ENCODE results near the gene SPACA9. TPM values are rescaled to one million over a fixed set of nuclear protein-coding genes. Genes with fewer than 3 reads are reported as not detected.

Gene SPACA9
- total RNA-seq, result 3.6 and 4.1 TPM in 2 replicates
- long read RNA-seq, partial matches to known transcripts, result 0 of 4 reads
- long read RNA-seq, other reads (novel, unspliced or antisense), result 1 of 4 reads

DNA sequence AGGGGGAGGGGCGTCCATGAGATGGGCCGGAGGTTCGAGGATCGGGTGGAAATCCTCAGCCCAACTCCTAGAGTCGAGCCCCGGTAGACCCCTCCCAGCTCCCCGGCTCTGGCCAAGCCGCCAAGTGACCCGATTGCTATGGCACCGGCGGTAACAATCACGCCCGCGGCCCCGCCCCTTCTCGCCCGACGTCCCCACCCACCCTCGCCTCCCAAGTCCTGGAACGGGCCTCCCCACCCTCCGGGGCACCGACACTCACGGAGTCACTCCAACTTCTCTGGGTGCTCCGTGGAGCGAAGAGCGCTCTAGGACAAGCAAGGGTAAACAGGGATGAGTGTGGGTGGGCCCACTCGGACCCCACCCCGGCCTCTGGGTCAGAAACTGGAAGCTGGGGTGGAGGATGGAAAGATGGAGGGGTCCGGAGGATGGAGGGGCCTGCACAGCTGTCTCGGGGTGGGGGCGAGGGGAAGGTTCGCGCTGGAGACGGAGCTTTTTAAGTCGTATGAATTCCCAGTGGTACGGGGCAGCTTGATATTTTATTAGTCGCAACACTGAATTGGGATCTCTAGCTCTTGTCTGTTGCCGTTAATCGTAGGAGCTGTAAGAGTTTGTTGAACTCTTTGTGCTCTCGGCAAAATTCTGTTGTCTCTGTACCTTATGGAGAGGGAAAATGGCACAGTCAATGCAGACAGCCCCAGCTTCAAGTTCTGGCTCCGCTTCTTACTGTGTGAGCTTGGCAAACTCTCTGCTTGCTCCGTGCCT lies at the start of gene SPACA9:
Gene SPACA9 (plus strand): TSS at position 204 of the 762 bp plus-strand sequence. CDS start 5,050 bp downstream, outside the sequence.
- Mint-ChIP-seq H3K4me1 (peaks cover 5% of the 10 kb centered on the region), H3K27me3 (ENCODE audit: low read depth) (peaks cover 5% of the 10 kb centered on the region), H3K36me3 (ENCODE audit: low read depth) (no peaks in the 10 kb centered on the region), H3K4me3 (peak within 1 kb of the TSS; percentile 89), H3K27ac (ENCODE audit: unreplicated experiment) (peak within 1 kb of the TSS; percentile 6), H3K9me3 (no peaks in the 10 kb centered on the region)
- DNase-seq (ENCODE audit: low read depth, low spot score), result peak; percentile 31
- TF ChIP-seq, protein P1, sequence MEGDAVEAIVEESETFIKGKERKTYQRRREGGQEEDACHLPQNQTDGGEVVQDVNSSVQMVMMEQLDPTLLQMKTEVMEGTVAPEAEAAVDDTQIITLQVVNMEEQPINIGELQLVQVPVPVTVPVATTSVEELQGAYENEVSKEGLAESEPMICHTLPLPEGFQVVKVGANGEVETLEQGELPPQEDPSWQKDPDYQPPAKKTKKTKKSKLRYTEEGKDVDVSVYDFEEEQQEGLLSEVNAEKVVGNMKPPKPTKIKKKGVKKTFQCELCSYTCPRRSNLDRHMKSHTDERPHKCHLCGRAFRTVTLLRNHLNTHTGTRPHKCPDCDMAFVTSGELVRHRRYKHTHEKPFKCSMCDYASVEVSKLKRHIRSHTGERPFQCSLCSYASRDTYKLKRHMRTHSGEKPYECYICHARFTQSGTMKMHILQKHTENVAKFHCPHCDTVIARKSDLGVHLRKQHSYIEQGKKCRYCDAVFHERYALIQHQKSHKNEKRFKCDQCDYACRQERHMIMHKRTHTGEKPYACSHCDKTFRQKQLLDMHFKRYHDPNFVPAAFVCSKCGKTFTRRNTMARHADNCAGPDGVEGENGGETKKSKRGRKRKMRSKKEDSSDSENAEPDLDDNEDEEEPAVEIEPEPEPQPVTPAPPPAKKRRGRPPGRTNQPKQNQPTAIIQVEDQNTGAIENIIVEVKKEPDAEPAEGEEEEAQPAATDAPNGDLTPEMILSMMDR (conservative IDR thresholded peaks at IDR 0.05), result no peak

DNA sequence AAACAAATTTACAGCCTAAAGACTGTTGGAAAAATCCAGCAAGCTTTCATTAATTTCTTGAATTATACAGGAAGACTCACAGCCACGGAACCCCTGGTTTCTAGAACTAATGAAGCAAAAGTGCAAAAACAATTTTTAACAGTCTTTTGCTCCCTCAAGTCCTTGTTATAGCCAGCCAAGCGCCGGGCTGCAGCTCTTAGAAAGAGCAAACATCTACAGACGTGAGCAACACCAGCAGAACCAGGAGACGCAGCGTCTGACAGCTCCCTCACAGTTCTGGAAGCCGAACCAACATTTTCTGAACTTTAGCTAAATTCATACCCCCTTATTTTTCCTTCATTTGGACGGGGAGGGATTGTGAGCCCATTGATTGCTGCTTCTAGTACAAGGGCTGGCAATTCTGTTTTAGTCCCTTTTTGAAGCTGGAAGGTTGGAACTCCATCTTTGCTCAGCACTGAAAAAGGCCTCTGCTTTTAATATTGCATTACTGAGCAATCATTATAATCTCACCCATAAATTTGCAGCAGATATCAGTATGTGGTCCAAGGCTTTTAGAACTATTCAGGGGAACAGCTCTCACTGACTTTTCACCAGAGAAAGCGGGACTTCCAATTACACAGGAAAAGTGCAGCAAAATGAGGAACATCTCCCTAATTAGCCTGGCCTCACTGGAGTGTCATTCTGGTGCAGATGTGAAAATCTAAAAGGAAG lies 46.4 kb upstream of the SPACA9 start:
- TF ChIP-seq, protein P1 (conservative IDR thresholded peaks at IDR 0.05), result no peak
- H3K27ac Mint-ChIP-seq (ENCODE audit: unreplicated experiment), result no peak overlapping the region
- no peaks in the 10 kb centered on the region for H3K36me3 Mint-ChIP-seq (ENCODE audit: low read depth)
- DNase-seq (ENCODE audit: low read depth, low spot score), result no peak
- H3K4me3 Mint-ChIP-seq, result no peak overlapping the region
- H3K9me3 Mint-ChIP-seq, result no peaks in the 10 kb centered on the region
- H3K27me3 Mint-ChIP-seq (ENCODE audit: low read depth), result peaks cover 72% of the 10 kb centered on the region
- peaks cover 31% of the 10 kb centered on the region for H3K4me1 Mint-ChIP-seq

DNA sequence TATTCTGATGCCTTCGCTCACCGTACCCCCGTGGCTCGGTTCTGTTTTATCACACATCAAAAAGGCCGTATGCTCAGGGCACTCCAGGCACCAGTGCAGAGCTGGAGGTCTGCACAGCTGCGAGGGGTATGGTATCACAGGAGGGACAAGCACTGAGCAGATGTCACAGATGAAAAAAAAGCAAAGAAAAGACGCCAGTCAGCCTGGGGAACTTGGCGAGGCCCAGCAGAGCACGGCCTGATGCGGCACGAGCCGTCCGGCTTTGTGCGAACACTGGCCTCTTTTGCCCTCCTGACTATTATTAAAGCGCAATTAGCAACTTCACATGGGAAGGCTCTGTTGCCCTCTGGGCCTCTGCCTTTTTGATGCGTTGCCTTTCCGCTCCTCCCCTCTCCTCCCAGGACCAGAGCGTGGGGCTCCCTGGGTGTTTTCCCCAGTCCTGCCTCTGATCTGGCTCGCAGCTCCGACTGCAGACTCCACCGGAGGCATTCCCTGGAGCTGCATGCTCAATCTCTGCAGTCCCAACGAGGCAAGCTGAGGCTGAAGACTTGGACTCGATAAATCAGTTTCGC lies 45.1 kb upstream of the SPACA9 start:
- Mint-ChIP-seq H3K9me3 (no peaks in the 10 kb centered on the region), H3K36me3 (ENCODE audit: low read depth) (no peaks in the 10 kb centered on the region), H3K27me3 (ENCODE audit: low read depth) (peaks cover 74% of the 10 kb centered on the region), H3K27ac (ENCODE audit: unreplicated experiment) (peak overlapping the region; percentile 95), H3K4me1 (peaks cover 39% of the 10 kb centered on the region), H3K4me3 (peak overlapping the region; percentile 32)
- DNase-seq (ENCODE audit: low read depth, low spot score), result peak; percentile 38
- TF ChIP-seq, protein P1 (conservative IDR thresholded peaks at IDR 0.05), result no peak

DNA sequence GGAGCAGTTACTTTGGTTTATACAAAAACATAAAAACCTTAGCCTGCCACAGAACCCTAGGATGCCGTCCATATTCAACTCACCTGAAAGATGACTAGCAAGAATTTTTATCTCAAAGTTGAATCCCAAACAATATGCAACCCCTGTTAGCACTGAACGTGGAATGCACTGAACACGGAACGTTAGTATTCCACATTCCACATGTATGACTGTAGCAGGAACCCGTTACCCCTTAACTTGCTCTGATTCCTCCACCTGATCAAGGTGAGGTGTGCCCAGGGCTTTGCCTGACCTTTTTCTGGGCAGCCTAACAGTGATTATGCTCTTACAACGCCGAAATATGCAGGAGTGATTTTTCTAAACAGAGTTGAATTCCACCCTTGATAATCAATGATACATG lies 44.4 kb upstream of the SPACA9 start:
- no peak overlapping the region for H3K4me3 Mint-ChIP-seq
- no peaks in the 10 kb centered on the region for H3K9me3 Mint-ChIP-seq
- TF ChIP-seq, protein P1 (conservative IDR thresholded peaks at IDR 0.05), result no peak
- H3K27ac Mint-ChIP-seq (ENCODE audit: unreplicated experiment), result no peak overlapping the region
- DNase-seq (ENCODE audit: low read depth, low spot score), result no peak
- H3K36me3 Mint-ChIP-seq (ENCODE audit: low read depth), result no peaks in the 10 kb centered on the region
- peaks cover 41% of the 10 kb centered on the region for H3K4me1 Mint-ChIP-seq
- H3K27me3 Mint-ChIP-seq (ENCODE audit: low read depth), result peaks cover 73% of the 10 kb centered on the region

DNA sequence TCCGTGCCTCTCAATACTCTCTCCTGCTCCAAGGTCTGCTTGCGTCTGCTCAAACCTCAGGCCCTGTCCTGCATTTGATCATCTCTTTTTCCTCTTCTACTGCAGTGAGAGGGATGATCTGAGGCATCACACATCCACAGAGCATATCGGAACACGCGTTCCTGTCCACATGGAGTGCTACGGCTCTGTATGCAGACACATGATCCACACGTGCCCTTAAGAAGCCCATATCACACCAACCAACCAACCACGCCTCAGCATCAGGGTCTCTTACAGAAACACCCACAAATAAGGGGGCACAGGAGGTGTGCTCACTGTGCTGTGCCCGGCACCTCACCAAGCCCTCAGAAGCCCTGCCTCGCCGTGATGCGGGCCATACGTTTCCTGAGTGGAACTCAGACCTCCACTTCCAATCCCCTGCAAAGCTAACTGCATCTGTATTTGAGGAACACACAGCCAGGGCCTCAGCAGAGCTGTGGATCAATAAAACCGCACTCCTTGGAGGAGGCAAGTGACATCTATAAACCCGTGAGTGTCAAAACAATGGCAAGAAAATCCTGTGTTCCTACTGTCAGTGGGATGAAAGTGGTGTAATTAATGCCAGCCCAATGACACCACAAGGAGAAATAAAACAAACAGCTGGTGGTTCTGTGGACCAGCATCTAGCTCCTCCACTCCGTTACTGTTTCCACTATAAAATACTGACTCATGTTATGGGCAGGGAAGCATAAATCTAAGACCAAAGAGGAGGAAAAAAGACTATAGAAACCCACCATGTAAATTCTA lies 41.0 kb upstream of the SPACA9 start:
- no peak overlapping the region for H3K4me3 Mint-ChIP-seq
- no peak overlapping the region for H3K27ac Mint-ChIP-seq (ENCODE audit: unreplicated experiment)
- H3K4me1 Mint-ChIP-seq, result peaks cover 32% of the 10 kb centered on the region
- H3K27me3 Mint-ChIP-seq (ENCODE audit: low read depth), result peaks cover 50% of the 10 kb centered on the region
- no peaks in the 10 kb centered on the region for H3K36me3 Mint-ChIP-seq (ENCODE audit: low read depth)
- TF ChIP-seq, protein P1 (conservative IDR thresholded peaks at IDR 0.05), result no peak
- H3K9me3 Mint-ChIP-seq, result no peaks in the 10 kb centered on the region
- DNase-seq (ENCODE audit: low read depth, low spot score), result no peak
